GM19452 (cell line): ENCODE results near the gene ARL4D.
"Not testable (repeated sequence)": the region's sequence is repeated elsewhere in the genome, so short reads cannot be mapped to it uniquely, and the experiment has no call there.

Experiments
- ATAC-seq: cut with Tn5 transposase; IDR thresholded peaks from one replicate; pipeline ENCODE4 v1.9.1; 2021; ENCODE audit not compliant: unreplicated experiment

Gene ARL4D

GRCh38 chr17:43368740-43369506, 29.9 kb upstream of the ARL4D start:
- peak; percentile 25 for ATAC-seq

GRCh38 chr17:43369986-43370385, 28.8 kb upstream of the ARL4D start:
- no peak for ATAC-seq

GRCh38 chr17:43371227-43371821, 27.5 kb upstream of the ARL4D start:
- no peak for ATAC-seq

GRCh38 chr17:43372273-43372911, 26.4 kb upstream of the ARL4D start:
- no peak for ATAC-seq

GRCh38 chr17:43373356-43373755, 25.4 kb upstream of the ARL4D start:
- no peak for ATAC-seq

GRCh38 chr17:43375915-43376314, 22.9 kb upstream of the ARL4D start:
- ATAC-seq = not testable (repeated sequence)

GRCh38 chr17:43377056-43377810, 21.6 kb upstream of the ARL4D start:
- no peak for ATAC-seq

GRCh38 chr17:43378766-43379165, 20.0 kb upstream of the ARL4D start:
- ATAC-seq = no peak

- no peak for ATAC-seq
These were observed 18.5 kb upstream of the ARL4D start for GRCh38 chr17:43380307-43380706.

- no peak for ATAC-seq
These were observed 17.6 kb upstream of the ARL4D start for GRCh38 chr17:43381204-43381603.

GRCh38 chr17:43381621-43382020, 17.2 kb upstream of the ARL4D start:
- ATAC-seq = no peak

- ATAC-seq = no peak
These were observed 16.0 kb upstream of the ARL4D start for GRCh38 chr17:43382776-43383175.

- no peak for ATAC-seq
These were observed 15.4 kb upstream of the ARL4D start for GRCh38 chr17:43383372-43383771.

- no peak for ATAC-seq
These were observed 14.8 kb upstream of the ARL4D start for GRCh38 chr17:43383826-43384475.

- no peak for ATAC-seq
These were observed 14.3 kb upstream of the ARL4D start for GRCh38 chr17:43384476-43384862.

- no peak for ATAC-seq
These were observed 13.6 kb upstream of the ARL4D start for GRCh38 chr17:43385046-43385831.

- ATAC-seq = peak; percentile 58
These were observed 10.3 kb upstream of the ARL4D start for GRCh38 chr17:43388359-43389045.

- no peak for ATAC-seq
These were observed 9.5 kb upstream of the ARL4D start for GRCh38 chr17:43389046-43389947.

- no peak for ATAC-seq
These were observed 6.4 kb upstream of the ARL4D start for GRCh38 chr17:43392397-43392796.
